HG03442 (cell line): Measurements from ENCODE around the gene CCT5.
"Not testable (repeated sequence)": the region's sequence is repeated elsewhere in the genome, so short reads cannot be mapped to it uniquely, and the experiment has no call there.

Experiments used
- ATAC-seq: cut with Tn5 transposase; IDR thresholded peaks from one replicate; pipeline ENCODE4 v1.9.1; 2021; ENCODE audit warnings: mild to moderate bottlenecking, moderate library complexity; ENCODE audit not compliant: unreplicated experiment

Gene CCT5

DNA sequence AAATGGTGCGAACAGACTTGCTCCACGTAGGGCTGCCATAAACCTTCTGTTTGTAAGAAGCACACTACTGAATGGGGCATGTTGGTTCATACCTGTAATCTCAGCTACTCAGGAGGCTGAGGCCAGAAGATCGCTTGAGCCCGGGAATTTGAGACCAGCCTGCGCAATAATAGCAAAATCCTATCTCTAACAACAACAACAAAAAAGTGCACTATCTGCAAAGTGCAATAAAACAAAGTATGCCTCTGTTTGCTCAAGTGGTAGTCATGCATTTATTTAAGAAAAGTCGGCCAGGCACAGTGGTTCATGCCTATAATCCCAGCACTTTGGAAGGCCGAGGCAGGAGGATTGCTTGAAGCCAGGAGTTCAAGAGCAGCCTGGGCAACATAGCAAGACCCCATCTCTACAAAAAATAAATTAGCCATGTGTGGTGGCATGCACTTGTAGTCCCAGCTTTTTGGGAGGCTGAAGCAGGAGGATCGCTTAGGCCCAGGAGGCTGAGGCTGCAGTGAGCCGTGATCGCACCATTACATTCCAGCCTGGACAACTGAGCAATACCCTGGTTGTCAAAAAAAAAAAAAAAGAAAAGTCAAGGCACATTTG lies 5.6 kb upstream of the CCT5 start:
- ATAC-seq, result no peak

DNA sequence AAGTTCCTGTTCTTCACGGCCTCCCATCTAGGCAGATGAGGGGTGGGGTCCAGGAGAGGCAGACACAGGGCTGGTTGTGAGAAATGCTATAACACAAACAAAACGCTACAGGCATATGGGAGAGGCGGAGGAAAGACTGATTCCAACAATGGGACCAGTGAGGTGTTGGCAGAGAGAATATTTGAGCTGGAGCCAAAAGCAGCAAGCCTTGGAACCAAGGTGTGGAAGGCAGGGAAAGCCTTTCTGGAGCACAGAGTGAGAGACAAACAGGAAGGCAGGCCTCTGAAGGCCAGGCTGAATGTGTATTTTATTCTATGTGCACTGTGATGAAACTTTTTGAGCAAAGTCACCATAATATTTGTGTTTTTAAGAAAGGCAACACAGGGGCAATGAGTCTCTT lies 3.3 kb upstream of the CCT5 start:
- no peak for ATAC-seq

DNA sequence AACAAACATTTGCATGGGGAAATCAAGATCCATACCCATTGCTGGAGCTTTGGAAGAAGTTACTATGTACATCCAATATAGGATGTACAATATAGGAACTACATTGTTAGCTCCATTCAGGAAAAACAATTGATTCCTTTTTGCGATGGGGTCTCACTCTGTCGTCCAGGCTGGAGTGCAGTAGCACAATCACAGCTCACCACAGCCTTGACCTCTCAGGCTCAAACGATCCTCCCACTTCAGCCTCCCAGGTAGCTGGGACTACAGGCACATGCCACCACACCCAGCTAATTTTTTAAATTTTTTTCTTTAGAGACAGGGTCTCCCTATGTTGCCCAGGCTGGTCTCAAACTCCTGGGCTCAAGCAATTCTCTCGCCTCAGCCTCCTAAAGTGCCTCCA lies 2.9 kb upstream of the CCT5 start:
- ATAC-seq, result not testable (repeated sequence)

DNA sequence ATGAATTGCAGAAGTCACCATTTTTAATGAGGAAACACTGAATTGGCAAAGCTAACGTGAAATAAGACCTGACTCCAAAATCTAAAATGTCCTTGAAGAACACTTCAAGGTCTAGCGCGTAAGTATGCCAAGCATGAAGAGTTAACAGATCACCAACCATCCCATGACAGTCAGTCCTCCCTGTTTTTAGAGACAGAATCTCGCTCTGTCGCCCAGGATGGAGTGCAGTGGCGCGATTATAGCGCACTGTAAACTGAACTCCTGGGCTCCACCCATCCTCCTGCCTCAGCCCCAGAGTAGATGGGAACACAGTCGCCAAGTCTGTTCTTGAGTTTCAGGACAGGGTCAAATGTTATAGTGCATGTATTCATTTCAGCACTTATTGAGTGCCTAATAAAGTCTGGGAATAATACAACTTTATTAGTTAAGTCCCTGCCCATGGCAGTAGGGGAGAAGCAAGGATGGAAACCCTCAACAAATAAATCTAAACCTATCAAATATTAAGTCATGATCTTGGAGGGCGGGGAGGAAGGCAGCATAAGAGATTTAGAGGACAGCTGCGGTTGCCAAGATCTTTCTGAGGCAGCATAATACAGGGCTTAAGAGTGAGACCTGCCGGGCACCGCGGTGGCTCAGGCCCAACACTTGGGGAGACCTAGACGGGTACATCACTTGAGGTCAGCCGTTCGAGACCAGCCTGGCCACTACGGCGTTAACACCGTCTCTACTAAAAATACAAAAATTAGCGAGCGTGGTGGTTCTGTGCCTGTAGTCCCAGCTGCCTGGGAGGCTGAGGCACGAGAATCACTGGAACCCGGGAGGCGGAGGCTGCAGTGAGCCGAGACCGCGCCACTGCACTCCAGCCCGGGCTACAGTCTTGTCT lies 1.5 kb upstream of the CCT5 start:
- ATAC-seq, result peak; percentile 1

DNA sequence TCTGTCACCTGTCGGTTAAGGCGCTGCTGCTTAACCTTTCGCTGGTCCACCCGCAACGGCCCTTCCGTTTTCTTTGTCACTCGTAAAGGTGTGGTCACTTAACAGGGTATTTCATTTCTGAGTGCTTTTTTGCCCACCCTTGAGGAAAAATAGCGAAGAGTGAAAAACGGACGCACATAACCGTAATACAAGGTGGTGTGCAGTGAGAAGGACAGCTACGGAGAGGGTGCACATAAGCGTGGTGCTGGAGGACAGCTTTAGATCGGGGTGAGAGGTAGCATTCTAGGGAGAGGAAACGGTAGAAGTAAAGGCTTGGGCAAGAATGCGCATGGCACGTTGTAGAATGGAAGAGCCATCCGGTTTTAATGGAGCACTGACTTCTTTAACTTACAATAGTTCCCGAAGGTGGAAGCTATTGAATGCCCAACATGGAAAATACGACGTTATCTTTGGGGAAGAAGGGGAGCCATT lies 761 bp downstream of the CCT5 start:
- ATAC-seq, result no peak

DNA sequence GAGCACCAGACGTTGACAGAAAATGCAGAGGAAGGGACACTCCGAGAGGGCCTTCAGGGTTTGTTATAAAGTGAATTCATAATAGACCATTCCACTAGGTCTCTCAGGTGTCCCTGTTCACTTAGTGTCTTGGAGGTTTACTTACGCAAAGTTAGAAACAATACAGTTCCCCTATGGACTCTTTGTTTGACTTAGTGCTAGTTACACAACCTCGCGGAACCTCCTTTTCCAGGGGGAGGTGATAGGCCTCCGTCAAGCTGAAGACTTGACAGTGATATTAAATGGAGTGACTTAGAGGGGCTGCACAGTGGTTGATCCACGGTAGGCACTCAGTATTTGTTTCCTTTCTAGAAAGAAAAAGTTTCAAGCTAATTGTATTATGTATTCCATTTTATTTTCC lies 1.3 kb downstream of the CCT5 start:
- ATAC-seq, result no peak

DNA sequence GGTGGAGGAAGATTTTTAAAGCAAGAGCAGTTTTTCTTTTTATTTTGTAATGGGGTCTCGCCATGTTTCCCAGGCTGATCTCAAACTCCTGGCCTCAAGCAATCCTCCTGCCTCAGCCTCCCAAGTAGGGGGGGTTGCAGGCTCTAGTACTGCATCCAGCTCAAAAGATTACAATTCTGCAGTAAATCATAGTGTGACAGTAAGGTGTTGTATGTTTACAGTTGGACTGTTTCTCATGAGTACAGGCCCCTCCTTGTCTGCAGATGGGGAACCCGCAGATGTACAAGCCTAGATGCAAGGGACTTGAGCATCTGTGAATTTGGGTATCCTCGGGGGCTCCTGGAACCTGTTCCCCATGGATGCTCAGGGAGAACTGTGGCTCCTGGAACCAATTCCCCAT lies 3.3 kb downstream of the CCT5 start:
- no peak for ATAC-seq

DNA sequence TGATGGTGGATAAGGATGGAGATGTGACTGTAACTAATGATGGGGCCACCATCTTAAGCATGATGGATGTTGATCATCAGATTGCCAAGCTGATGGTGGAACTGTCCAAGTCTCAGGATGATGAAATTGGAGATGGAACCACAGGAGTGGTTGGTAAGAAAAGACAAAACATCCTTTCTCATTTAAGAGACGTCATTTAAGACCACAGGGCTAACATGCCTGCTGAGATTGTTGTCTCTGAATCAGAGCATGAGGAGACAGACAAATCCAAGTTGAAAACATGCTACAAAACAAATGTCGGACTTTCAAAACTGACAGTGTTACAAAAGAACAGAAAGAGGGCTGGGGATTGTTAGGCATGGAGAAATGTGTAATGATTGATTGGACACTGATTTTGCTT lies 4.6 kb downstream of the CCT5 start:
- ATAC-seq, result no peak

DNA sequence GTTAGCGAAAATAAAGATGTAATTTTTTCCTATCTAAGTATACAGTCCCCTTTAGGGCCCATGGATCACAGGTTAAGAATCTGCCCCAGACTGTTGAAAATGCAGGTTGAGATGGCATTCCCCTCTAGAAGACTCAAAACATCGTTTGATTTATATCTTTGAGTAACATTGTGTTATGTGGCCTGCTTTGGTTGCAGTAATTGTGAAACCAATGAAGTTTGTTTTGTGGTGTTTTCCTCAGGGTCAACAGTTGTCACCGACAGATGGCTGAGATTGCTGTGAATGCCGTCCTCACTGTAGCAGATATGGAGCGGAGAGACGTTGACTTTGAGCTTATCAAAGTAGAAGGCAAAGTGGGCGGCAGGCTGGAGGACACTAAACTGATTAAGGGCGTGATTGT lies 7.8 kb downstream of the CCT5 start:
- ATAC-seq, result no peak

DNA sequence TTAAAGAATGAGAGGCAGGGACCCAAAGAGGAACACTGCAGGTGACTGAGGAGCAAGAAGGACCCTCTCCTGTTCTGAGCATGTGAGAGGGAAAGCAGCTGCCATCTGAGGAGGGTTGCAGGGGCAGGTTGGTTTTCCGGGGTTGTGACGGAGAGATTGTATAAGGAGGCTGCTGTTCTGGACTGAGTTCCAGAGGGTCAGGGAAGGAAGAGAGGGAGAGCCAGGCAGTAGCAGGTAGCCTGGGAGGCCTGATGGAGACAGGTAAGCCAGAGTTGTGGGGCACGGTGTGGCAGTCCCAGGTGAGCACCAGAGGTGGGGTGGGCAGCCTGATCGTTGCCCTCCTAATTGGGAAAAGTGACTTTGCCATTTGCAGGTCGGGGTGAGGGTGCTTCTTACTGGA lies 9.8 kb downstream of the CCT5 start:
- ATAC-seq, result no peak

DNA sequence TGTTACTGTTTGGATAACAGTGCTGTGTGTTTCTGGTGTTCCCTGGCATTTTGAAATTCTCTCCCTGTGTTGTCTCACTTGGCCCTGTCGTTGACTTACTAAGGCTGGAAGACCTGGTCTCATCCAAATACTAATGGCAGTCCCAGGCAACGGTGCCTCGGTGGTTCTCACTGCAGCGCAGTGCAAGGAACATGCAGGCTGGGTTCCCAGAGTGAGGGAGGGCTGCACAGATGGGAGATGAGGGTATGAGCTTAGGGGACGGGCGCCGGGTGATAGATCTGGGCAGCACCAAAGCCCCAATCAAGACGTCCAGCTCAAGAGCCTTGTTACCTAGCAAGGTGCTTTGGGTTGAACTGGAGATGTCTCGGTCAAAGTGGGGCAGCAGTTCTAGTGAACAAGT lies 11.0 kb downstream of the CCT5 start:
- ATAC-seq, result no peak

DNA sequence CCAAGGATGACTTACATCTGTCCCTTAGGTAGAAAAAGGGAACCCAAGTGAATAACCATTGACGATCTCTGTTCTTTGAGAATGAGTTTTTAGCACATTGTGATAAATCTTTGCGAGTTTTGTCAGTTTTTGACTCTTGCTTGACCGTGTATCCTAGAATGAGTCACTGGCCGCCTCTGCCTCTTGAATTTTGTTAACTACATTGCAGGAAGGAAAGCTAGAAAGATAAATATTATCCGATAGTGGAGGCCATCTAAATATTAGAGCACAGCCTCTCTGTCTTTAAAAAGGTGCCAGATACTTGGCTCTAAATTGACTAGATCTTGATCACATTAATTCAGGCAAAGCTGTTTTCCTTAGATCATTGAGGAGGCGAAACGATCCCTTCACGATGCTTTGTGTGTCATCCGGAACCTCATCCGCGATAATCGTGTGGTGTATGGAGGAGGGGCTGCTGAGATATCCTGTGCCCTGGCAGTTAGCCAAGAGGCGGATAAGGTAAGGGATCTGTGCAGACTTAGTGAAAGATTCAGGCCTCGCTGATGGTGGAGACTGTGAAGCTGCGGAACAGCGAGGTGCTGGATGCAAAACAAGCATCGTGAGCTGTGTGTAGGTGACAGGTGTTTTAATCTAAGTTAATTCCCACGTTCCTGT lies 12.2 kb downstream of the CCT5 start:
- ATAC-seq, result no peak

DNA sequence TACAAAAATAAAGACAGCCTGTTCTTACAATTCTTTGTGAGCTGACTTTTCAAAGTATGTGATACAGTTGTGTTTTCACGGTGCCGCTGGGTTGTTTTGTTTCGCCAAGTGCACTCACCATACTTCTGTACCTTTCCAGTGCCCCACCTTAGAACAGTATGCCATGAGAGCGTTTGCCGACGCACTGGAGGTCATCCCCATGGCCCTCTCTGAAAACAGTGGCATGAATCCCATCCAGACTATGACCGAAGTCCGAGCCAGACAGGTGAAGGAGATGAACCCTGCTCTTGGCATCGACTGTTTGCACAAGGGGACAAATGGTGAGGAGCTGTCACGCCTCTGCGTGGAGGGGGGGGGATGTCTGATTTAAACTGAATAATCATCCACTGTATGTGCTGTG lies 12.9 kb downstream of the CCT5 start:
- ATAC-seq, result no peak

DNA sequence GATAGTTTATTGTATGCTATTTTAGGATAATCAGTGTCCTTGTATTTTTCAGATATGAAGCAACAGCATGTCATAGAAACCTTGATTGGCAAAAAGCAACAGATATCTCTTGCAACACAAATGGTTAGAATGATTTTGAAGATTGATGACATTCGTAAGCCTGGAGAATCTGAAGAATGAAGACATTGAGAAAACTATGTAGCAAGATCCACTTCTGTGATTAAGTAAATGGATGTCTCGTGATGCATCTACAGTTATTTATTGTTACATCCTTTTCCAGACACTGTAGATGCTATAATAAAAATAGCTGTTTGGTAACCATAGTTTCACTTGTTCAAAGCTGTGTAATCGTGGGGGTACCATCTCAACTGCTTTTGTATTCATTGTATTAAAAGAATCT lies 14.5 kb downstream of the CCT5 start:
- no peak for ATAC-seq

DNA sequence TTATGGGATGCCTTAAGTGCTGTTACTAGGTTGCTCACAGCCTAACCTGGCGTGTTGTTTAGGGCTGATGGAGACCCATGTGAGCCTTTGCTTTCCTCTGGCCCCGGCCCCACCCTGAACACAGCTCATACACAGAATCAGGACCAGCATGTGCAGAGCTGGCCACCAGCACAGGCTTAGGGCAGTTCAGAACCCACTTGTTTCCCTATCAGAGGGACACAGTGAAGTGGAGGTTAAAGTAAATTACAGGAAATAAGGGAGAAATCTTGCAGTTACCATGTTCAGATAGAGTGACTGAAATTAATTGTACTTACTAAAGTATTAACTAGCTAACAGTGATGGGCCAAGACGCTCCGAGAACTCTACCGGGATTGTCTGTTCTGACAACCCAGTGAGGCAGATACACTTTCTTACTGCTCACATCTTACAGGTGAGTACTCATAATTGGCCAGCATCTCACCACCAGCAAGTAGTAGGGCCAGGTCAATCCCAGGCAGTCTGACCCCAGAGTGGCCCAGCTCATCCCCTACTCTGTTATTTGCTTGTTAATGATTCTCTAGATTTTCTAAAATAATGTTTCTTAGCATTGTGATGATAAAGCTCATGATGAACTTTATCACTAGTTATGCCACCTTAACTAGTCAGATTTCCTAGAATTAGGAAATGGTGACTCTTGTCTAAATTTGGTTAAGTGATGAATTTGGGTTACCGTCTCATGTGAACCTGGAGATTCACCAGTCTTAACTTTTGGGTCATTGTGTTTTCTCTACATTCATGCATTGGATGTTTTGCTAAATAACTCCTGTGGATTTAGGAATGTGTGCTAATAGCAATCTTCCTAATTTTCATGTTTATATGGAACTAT lies 15.4 kb downstream of the CCT5 start:
- ATAC-seq, result no peak

DNA sequence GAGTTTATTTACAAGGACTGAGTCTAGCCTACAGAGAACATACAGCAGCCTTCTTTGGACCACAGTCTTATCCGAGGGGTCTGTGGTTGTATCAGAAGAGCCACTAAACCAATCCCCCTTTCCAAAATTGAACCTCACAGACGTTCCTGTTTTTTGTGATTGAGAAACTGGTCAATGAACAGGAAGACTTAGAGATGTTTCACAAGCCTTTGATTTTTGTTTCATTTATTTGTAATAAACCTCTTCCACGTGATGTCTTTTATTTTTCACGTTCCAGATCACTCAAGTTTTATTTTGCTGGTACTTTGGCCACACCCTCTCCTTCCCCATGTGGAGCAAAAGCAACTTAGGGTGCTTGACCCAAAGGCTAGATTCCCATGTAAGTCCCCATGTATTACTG lies 16.1 kb downstream of the CCT5 start:
- no peak for ATAC-seq

DNA sequence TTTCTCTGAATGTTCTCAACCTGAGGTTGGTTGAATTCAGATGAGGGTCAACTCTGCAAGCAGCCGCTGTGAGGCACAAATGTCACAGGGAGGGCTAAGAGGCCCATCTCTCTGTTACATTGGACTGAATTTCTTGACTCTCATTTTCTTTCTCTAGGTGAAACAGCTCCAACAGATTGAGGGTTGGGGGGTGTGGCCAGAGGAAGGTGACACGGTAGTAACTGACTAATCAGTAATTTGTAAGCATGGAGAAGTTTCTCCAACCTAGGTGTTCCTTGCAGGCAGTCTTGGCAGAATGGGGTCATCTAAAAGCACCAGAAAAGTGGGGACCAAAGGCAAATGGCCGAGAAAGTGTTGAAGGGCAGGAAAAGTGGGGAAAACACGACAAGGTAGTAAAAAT lies 16.8 kb downstream of the CCT5 start:
- no peak for ATAC-seq

DNA sequence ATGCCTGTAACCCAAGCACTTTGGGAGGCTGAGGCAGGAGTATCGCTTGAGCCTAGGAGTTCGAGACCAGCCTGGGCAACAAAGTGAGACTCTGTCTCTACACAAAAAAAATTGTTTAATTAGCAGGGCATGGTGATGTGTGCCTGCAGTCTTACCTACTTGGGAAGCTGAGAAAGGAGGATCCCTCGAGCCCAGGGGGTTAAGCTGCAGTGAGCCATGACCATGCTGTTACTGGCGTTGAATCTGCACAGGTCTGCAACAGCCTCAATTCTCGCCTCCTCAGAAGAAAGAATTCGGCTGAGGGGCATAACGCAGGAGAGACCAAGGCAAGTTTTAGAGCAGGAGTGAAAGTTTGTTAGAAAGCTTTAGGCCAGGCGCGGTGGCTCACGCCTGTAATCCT lies 18.0 kb downstream of the CCT5 start:
- ATAC-seq, result no peak

DNA sequence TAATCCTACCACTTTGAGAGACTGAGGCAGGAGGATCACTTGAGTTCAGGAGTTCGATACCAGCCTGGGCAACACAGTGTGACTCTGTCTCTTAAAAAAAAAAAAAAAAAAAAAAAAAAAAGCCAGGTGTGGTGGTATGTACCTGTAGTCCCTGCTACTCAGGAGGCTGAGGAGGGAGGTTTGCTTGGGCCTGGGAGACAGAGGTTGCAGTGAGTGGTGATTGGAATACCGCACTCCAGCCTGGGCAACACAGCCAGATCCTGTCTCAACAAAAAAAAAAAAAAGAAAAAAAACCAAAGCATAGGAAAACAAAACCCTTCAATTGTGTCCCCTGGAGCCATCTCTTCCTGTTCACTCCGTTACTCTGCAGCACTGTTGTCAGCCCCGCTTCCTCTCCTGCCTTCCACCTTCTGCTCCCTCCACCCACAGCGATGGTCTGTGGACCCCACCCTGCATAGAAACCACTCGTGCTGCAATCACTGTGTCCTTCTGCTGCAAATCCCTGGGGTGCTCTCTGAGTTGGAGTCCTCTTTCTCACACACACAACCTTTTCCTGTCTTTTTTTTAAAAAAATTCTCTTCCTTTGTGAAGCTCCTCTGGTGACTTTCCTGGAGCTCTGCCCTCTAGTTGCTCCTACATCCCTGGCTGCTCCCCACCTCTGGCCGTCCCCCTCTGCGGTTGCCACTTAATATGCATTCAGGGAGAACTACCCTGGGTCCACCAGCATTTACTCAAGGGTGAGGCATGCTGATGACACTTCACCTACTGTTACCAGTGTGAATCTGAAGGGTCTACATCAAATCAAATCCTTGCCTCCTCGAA lies 22.2 kb downstream of the CCT5 start:
- ATAC-seq, result no peak

DNA sequence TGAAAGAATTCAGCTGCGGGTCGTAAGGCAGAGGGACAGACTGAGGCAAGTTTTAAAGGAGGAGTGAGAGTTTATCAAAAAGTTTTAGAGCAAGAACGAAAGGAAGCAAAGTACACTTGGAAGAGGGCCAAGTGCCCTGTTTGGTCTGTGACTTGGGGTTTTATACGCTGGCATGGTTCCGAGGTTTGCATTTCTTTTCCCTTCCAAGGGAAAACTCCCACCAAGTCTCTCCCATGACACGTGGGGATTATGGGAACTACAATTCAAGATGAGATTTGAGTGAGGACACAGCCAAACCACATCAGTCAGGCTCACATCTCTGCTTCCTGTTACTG lies 22.8 kb downstream of the CCT5 start:
- ATAC-seq, result not testable (repeated sequence)
